GM13977 (cell line): ENCODE data around the gene TMEM266.

Source experiments
- DNase-seq: peaks from one replicate; pipeline ENCODE4 v3.0.0; 2012; ENCODE audit warnings: low spot score
- CTCF ChIP-seq: IDR thresholded peaks from 2 replicates; pipeline ENCODE4 v1.5.1; 2012; ENCODE audit warnings: mild to moderate bottlenecking, control low read depth; ENCODE audit not compliant: insufficient read depth; ENCODE audit errors: extremely low read depth, missing control alignments
- in situ Hi-C: fragments of 300-500 bp; cut with MboI; formaldehyde crosslinking; loops from one replicate; pipeline ENCODE4 v1.12.0; 2022; ENCODE audit warnings: low sequenced_read_pairs, low pct_unique_long_range_greater_than_20kb, mixed read lengths, inconsistent platforms; ENCODE audit not compliant: unreplicated experiment

The TMEM266 gene

GRCh38 chr15:76195506-76196268, 135.9 kb downstream of the TMEM266 start:
- no peak for DNase-seq
- no peak for TF ChIP-seq CTCF
- in situ Hi-C loops, result no loop called here

- TF ChIP-seq CTCF, result no peak
- in situ Hi-C loops, result no loop called here
- DNase-seq, result no peak
Observed at GRCh38 chr15:76196269-76197231, 136.8 kb downstream of the TMEM266 start.

GRCh38 chr15:76197703-76198455, 138.1 kb downstream of the TMEM266 start:
- DNase-seq, result no peak
- in situ Hi-C loops, result no loop called here
- no peak for TF ChIP-seq CTCF

GRCh38 chr15:76198456-76199105, 138.8 kb downstream of the TMEM266 start:
- in situ Hi-C loops, result no loop called here
- DNase-seq, result no peak
- TF ChIP-seq CTCF, result no peak

GRCh38 chr15:76199106-76200082, 139.6 kb downstream of the TMEM266 start:
- TF ChIP-seq CTCF, result no peak
- in situ Hi-C loops, result no loop called here
- no peak for DNase-seq
